ENCODE results near the gene UGT1A8. TPM values are rescaled to one million over a fixed set of nuclear protein-coding genes. Genes with fewer than 3 reads are reported as not detected.

UGT1A8 gene
- total RNA-seq, 1 experiment from 2014 or later: not detected

GRCh38 chr2:233810385-233810784, 193.0 kb downstream of the UGT1A8 start:
- ChIA-PET CTCF (no interaction called here), POLR2A (no interaction called here)
- Mint-ChIP-seq H3K27ac (ENCODE audit: low read depth, unreplicated experiment) (no peak overlapping the region), H3K4me3 (ENCODE audit: unreplicated experiment) (no peak overlapping the region), H3K9me3 (ENCODE audit: unreplicated experiment) (no peaks in the 10 kb centered on the region), H3K27me3 (ENCODE audit: insufficient read depth, unreplicated experiment) (peaks cover 13% of the 10 kb centered on the region), H3K4me1 (ENCODE audit: insufficient read depth, unreplicated experiment) (no peaks in the 10 kb centered on the region), H3K36me3 (ENCODE audit: insufficient read depth, unreplicated experiment) (no peaks in the 10 kb centered on the region)
- no peak for TF ChIP-seq CTCF (IDR thresholded peaks at IDR 0.05; ENCODE audit: unreplicated experiment)
- intact Hi-C loops (cut with micrococcal nuclease): no loop called here
- DNase-seq (ENCODE audit: unreplicated experiment): no peak
- BruUV-seq (replicated peaks): no TSS peak

GRCh38 chr2:233811087-233811486, 193.7 kb downstream of the UGT1A8 start:
- H3K27me3 Mint-ChIP-seq (ENCODE audit: insufficient read depth, unreplicated experiment): peaks cover 13% of the 10 kb centered on the region
- no TSS peak for BruUV-seq (replicated peaks)
- CTCF ChIA-PET: no interaction called here
- no peaks in the 10 kb centered on the region for H3K36me3 Mint-ChIP-seq (ENCODE audit: insufficient read depth, unreplicated experiment)
- H3K9me3 Mint-ChIP-seq (ENCODE audit: unreplicated experiment): no peaks in the 10 kb centered on the region
- intact Hi-C loops (cut with micrococcal nuclease): no loop called here
- no peak for DNase-seq (ENCODE audit: unreplicated experiment)
- H3K4me1 Mint-ChIP-seq (ENCODE audit: insufficient read depth, unreplicated experiment): no peaks in the 10 kb centered on the region
- H3K4me3 Mint-ChIP-seq (ENCODE audit: unreplicated experiment): no peak overlapping the region
- H3K27ac Mint-ChIP-seq (ENCODE audit: low read depth, unreplicated experiment): no peak overlapping the region
- POLR2A ChIA-PET: no interaction called here
- no peak for TF ChIP-seq CTCF (IDR thresholded peaks at IDR 0.05; ENCODE audit: unreplicated experiment)

- intact Hi-C loops (cut with micrococcal nuclease): no loop called here
- DNase-seq (ENCODE audit: unreplicated experiment): no peak
- no TSS peak for BruUV-seq (replicated peaks)
- CTCF ChIA-PET: no interaction called here
- no peak overlapping the region for H3K27ac Mint-ChIP-seq (ENCODE audit: low read depth, unreplicated experiment)
- no peak for TF ChIP-seq CTCF (IDR thresholded peaks at IDR 0.05; ENCODE audit: unreplicated experiment)
- H3K27me3 Mint-ChIP-seq (ENCODE audit: insufficient read depth, unreplicated experiment): peaks cover 13% of the 10 kb centered on the region
- no peaks in the 10 kb centered on the region for H3K4me1 Mint-ChIP-seq (ENCODE audit: insufficient read depth, unreplicated experiment)
- POLR2A ChIA-PET: no interaction called here
- no peak overlapping the region for H3K4me3 Mint-ChIP-seq (ENCODE audit: unreplicated experiment)
- no peaks in the 10 kb centered on the region for H3K36me3 Mint-ChIP-seq (ENCODE audit: insufficient read depth, unreplicated experiment)
- no peaks in the 10 kb centered on the region for H3K9me3 Mint-ChIP-seq (ENCODE audit: unreplicated experiment)
Measured at GRCh38 chr2:233811732-233812131, 194.3 kb downstream of the UGT1A8 start.

GRCh38 chr2:233813236-233814055, 196.0 kb downstream of the UGT1A8 start:
- ChIA-PET POLR2A (no interaction called here), CTCF (no interaction called here)
- no peaks in the 10 kb centered on the region for H3K36me3 Mint-ChIP-seq (ENCODE audit: insufficient read depth, unreplicated experiment)
- H3K27me3 Mint-ChIP-seq (ENCODE audit: insufficient read depth, unreplicated experiment): peaks cover 13% of the 10 kb centered on the region
- H3K4me1 Mint-ChIP-seq (ENCODE audit: insufficient read depth, unreplicated experiment): no peaks in the 10 kb centered on the region
- H3K27ac Mint-ChIP-seq (ENCODE audit: low read depth, unreplicated experiment): no peak overlapping the region
- no peak for DNase-seq (ENCODE audit: unreplicated experiment)
- no peak for TF ChIP-seq CTCF (IDR thresholded peaks at IDR 0.05; ENCODE audit: unreplicated experiment)
- no peaks in the 10 kb centered on the region for H3K9me3 Mint-ChIP-seq (ENCODE audit: unreplicated experiment)
- intact Hi-C loops (cut with micrococcal nuclease): no loop called here
- no TSS peak for BruUV-seq (replicated peaks)
- no peak overlapping the region for H3K4me3 Mint-ChIP-seq (ENCODE audit: unreplicated experiment)
